WTC11 (cell line): ENCODE measurements around the gene RAPGEF3. TPM values are rescaled to one million over a fixed set of nuclear protein-coding genes. Genes with fewer than 3 reads are reported as not detected.

Experiments
- ATAC-seq: fragments of 200-7000 bp; cut with Tn5 transposase; 2 replicates; pipeline ENCODE4 v1.10.0; 2021; ENCODE audit warnings: mild to moderate bottlenecking, moderate library complexity
- CTCF ChIA-PET: fragments of 300-600 bp; sonication (Branson Sonifier 250); formaldehyde crosslinking; loops from one replicate; lab custom pipeline; 2021; ENCODE audit warnings: antibody characterized with exemption; lab: Charles Lee
- POLR2A ChIA-PET: fragments of 350-600 bp; sonication (Branson Sonifier 250); formaldehyde crosslinking; loops from one replicate; lab custom pipeline; 2021; ENCODE audit warnings: antibody characterized with exemption; lab: Charles Lee
- DNase-seq: peaks from one replicate; pipeline ENCODE4 v3.0.0; 2021; ENCODE audit warnings: low spot score
- H3K27ac Mint-ChIP-seq: 2 replicates; pipeline ENCODE4 v1.8.0; 2021; ENCODE audit warnings: mixed read lengths
- H3K27me3 Mint-ChIP-seq: 2 replicates; pipeline ENCODE4 v1.8.0; 2021; ENCODE audit warnings: low read depth, mild to moderate bottlenecking, moderate library complexity, mixed read lengths
- H3K36me3 Mint-ChIP-seq: 2 replicates; pipeline ENCODE4 v1.8.0; 2021; ENCODE audit warnings: mixed read lengths
- H3K4me1 Mint-ChIP-seq: 2 replicates; pipeline ENCODE4 v1.8.0; 2022; ENCODE audit warnings: mixed read lengths
- H3K4me3 Mint-ChIP-seq: 2 replicates; pipeline ENCODE4 v1.8.0; 2021; ENCODE audit warnings: mild to moderate bottlenecking, moderate library complexity, mixed read lengths
- H3K9me3 Mint-ChIP-seq: 2 replicates; pipeline ENCODE4 v1.8.0; 2021; ENCODE audit warnings: mixed read lengths
- CREM ChIP-seq: sonication (generic); formaldehyde crosslinking; IDR thresholded peaks from 2 replicates; pipeline ENCODE4 v1.8.1; 2022; ENCODE audit warnings: mild to moderate bottlenecking, missing genetic modification reagents, moderate library complexity
- ELF4 ChIP-seq: sonication (generic); formaldehyde crosslinking; IDR thresholded peaks from 2 replicates; pipeline ENCODE4 v1.8.1; 2022; ENCODE audit warnings: low read depth, mild to moderate bottlenecking, moderate library complexity, missing genetic modification reagents
- GRHL2 ChIP-seq: fragments of 250-450 bp; sonication (Bioruptor Pico); IDR thresholded peaks from 2 replicates; pipeline ENCODE4 v1.8.0; 2022; ENCODE audit warnings: mild to moderate bottlenecking, moderate library complexity; ENCODE audit not compliant: insufficient replicate concordance, severe bottlenecking
- NR2C2 ChIP-seq: sonication (generic); formaldehyde crosslinking; IDR thresholded peaks from 2 replicates; pipeline ENCODE4 v1.8.0; 2022; ENCODE audit warnings: mild to moderate bottlenecking, missing genetic modification reagents
- TEAD4 ChIP-seq: sonication (generic); formaldehyde crosslinking; IDR thresholded peaks from 2 replicates; pipeline ENCODE4 v1.8.0; 2022; ENCODE audit warnings: mild to moderate bottlenecking, missing genetic modification reagents
- TP53 ChIP-seq: sonication (generic); formaldehyde crosslinking; IDR thresholded peaks from 2 replicates; pipeline ENCODE4 v1.8.1; 2023; ENCODE audit warnings: mild to moderate bottlenecking, missing genetic modification reagents
- ZNF219 ChIP-seq: sonication (generic); formaldehyde crosslinking; IDR thresholded peaks from 2 replicates; pipeline ENCODE4 v1.8.0; 2023; ENCODE audit warnings: missing genetic modification reagents, mild to moderate bottlenecking, borderline replicate concordance
- total RNA-seq: library from RNA; stranded (reverse); gene quantifications from 3 replicates; pipeline ENCODE4 v1.2.3, GENCODE V29; 2021
- TF ChIP-seq, protein P1 (sequence below): sonication (generic); formaldehyde crosslinking; IDR thresholded peaks from 2 replicates; pipeline ENCODE4 v1.8.1; 2023; ENCODE audit warnings: mild to moderate bottlenecking, missing genetic modification reagents, moderate library complexity
- TF ChIP-seq, protein P2 (sequence below): fragments of 250-450 bp; sonication (Bioruptor Pico); IDR thresholded peaks from 2 replicates; pipeline ENCODE4 v1.9.0; 2021; ENCODE audit warnings: mild to moderate bottlenecking
- TF ChIP-seq, protein P3 (sequence below): sonication (generic); formaldehyde crosslinking; IDR thresholded peaks from 2 replicates; pipeline ENCODE4 v1.8.0; 2023; ENCODE audit warnings: missing genetic modification reagents, mild to moderate bottlenecking, borderline replicate concordance
- TF ChIP-seq, protein P4 (sequence below): sonication (generic); formaldehyde crosslinking; IDR thresholded peaks from 2 replicates; pipeline ENCODE4 v1.8.0; 2022; ENCODE audit warnings: mild to moderate bottlenecking, missing genetic modification reagents
- TF ChIP-seq, protein P5 (sequence below): sonication (generic); formaldehyde crosslinking; IDR thresholded peaks from 2 replicates; pipeline ENCODE4 v1.8.1; 2023; ENCODE audit warnings: mild to moderate bottlenecking, moderate library complexity, missing genetic modification reagents
- TF ChIP-seq, protein P6 (sequence below): sonication (generic); formaldehyde crosslinking; IDR thresholded peaks from 2 replicates; pipeline ENCODE4 v1.8.1; 2023; ENCODE audit warnings: mild to moderate bottlenecking, missing genetic modification reagents, borderline replicate concordance

The RAPGEF3 gene
- total RNA-seq, 1 experiment from 2014 or later, result 13.3 TPM

DNA sequence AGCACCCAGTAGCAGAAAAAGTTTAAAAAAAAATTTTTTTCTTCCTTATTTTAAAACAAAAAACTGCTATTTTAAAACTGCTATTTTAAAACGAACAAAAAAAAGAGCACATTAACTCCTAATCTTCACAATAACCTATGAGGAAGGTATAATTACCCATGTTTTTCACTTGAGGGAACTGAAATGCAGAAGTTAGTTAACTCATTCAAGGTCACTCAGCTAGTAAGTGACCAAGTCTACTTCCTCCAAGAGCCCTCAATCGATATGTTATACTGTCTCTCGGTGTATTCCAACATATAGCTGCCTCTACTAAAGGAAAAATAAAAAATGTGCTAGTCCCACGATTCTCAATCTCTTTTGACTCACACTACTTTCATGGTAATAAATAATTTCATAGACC lies 60.6 kb downstream of the RAPGEF3 start:
- Mint-ChIP-seq H3K36me3 (peaks cover 36% of the 10 kb centered on the region), H3K4me3 (no peak overlapping the region), H3K4me1 (no peaks in the 10 kb centered on the region), H3K27ac (no peak overlapping the region), H3K9me3 (no peaks in the 10 kb centered on the region), H3K27me3 (no peaks in the 10 kb centered on the region)
- no peak for DNase-seq
- ChIA-PET CTCF (interaction anchor here (1.2 kb wide), 1 partner anchor 61 kb away, joined by 4 read pairs; no protein-coding TSS in a partner anchor), POLR2A (no interaction called here)
- ATAC-seq, result no peak
- TF ChIP-seq, protein P1, sequence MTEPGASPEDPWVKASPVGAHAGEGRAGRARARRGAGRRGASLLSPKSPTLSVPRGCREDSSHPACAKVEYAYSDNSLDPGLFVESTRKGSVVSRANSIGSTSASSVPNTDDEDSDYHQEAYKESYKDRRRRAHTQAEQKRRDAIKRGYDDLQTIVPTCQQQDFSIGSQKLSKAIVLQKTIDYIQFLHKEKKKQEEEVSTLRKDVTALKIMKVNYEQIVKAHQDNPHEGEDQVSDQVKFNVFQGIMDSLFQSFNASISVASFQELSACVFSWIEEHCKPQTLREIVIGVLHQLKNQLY, result no peak
- no peak for TF ChIP-seq TP53 (CRISPR knock-in tag)
- no peak for TF ChIP-seq GRHL2
- TF ChIP-seq ZNF219 (CRISPR knock-in tag), result no peak
- TF ChIP-seq ELF4 (CRISPR knock-in tag), result no peak
- TF ChIP-seq, protein P2, sequence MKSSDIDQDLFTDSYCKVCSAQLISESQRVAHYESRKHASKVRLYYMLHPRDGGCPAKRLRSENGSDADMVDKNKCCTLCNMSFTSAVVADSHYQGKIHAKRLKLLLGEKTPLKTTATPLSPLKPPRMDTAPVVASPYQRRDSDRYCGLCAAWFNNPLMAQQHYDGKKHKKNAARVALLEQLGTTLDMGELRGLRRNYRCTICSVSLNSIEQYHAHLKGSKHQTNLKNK (CRISPR knock-in tag), result no peak
- TF ChIP-seq, protein P3, sequence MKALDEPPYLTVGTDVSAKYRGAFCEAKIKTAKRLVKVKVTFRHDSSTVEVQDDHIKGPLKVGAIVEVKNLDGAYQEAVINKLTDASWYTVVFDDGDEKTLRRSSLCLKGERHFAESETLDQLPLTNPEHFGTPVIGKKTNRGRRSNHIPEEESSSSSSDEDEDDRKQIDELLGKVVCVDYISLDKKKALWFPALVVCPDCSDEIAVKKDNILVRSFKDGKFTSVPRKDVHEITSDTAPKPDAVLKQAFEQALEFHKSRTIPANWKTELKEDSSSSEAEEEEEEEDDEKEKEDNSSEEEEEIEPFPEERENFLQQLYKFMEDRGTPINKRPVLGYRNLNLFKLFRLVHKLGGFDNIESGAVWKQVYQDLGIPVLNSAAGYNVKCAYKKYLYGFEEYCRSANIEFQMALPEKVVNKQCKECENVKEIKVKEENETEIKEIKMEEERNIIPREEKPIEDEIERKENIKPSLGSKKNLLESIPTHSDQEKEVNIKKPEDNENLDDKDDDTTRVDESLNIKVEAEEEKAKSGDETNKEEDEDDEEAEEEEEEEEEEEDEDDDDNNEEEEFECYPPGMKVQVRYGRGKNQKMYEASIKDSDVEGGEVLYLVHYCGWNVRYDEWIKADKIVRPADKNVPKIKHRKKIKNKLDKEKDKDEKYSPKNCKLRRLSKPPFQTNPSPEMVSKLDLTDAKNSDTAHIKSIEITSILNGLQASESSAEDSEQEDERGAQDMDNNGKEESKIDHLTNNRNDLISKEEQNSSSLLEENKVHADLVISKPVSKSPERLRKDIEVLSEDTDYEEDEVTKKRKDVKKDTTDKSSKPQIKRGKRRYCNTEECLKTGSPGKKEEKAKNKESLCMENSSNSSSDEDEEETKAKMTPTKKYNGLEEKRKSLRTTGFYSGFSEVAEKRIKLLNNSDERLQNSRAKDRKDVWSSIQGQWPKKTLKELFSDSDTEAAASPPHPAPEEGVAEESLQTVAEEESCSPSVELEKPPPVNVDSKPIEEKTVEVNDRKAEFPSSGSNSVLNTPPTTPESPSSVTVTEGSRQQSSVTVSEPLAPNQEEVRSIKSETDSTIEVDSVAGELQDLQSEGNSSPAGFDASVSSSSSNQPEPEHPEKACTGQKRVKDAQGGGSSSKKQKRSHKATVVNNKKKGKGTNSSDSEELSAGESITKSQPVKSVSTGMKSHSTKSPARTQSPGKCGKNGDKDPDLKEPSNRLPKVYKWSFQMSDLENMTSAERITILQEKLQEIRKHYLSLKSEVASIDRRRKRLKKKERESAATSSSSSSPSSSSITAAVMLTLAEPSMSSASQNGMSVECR (CRISPR knock-in tag), result no peak
- no peak for TF ChIP-seq CREM (CRISPR knock-in tag)
- TF ChIP-seq NR2C2 (CRISPR knock-in tag), result no peak
- TF ChIP-seq TEAD4 (CRISPR knock-in tag), result no peak
- TF ChIP-seq, protein P4, sequence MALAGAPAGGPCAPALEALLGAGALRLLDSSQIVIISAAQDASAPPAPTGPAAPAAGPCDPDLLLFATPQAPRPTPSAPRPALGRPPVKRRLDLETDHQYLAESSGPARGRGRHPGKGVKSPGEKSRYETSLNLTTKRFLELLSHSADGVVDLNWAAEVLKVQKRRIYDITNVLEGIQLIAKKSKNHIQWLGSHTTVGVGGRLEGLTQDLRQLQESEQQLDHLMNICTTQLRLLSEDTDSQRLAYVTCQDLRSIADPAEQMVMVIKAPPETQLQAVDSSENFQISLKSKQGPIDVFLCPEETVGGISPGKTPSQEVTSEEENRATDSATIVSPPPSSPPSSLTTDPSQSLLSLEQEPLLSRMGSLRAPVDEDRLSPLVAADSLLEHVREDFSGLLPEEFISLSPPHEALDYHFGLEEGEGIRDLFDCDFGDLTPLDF, result no peak

DNA sequence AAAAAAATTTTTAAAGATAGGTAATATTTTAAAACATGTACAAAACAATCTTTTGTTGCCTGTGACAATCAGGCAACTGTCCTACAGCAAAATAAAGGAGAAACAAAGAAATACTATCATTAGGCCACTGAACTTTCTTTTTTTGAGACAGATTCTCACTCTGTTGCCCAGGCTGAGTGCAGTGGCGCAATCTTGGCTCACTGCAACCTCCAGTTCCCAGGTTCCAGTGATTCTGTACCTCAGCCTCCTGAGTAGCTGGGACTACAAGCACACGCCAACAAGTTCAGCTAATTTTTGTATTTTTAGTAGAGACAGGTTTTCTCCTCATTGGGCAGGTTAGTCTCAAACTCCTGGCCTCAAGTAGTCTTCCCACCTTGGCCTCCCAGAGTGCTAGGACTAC lies 69.5 kb downstream of the RAPGEF3 start:
- no peak overlapping the region for H3K27ac Mint-ChIP-seq
- H3K27me3 Mint-ChIP-seq, result no peaks in the 10 kb centered on the region
- no peaks in the 10 kb centered on the region for H3K9me3 Mint-ChIP-seq
- 0 out of 2 replicates have a peak, but pooled peaks cover 4% of the 10 kb centered on the region for H3K4me1 Mint-ChIP-seq
- POLR2A ChIA-PET, result no interaction called here
- H3K36me3 Mint-ChIP-seq, result peaks cover 32% of the 10 kb centered on the region
- TF ChIP-seq, protein P5, sequence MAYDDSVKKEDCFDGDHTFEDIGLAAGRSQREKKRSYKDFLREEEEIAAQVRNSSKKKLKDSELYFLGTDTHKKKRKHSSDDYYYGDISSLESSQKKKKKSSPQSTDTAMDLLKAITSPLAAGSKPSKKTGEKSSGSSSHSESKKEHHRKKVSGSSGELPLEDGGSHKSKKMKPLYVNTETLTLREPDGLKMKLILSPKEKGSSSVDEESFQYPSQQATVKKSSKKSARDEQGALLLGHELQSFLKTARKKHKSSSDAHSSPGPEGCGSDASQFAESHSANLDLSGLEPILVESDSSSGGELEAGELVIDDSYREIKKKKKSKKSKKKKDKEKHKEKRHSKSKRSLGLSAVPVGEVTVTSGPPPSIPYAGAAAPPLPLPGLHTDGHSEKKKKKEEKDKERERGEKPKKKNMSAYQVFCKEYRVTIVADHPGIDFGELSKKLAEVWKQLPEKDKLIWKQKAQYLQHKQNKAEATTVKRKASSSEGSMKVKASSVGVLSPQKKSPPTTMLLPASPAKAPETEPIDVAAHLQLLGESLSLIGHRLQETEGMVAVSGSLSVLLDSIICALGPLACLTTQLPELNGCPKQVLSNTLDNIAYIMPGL (CRISPR knock-in tag), result no peak
- no peak for TF ChIP-seq ELF4 (CRISPR knock-in tag)
- TF ChIP-seq, all 79 proteins: peak for 0
- ATAC-seq, result no peak
- H3K4me3 Mint-ChIP-seq, result no peak overlapping the region
- CTCF ChIA-PET, result no interaction called here
- no peak for DNase-seq

DNA sequence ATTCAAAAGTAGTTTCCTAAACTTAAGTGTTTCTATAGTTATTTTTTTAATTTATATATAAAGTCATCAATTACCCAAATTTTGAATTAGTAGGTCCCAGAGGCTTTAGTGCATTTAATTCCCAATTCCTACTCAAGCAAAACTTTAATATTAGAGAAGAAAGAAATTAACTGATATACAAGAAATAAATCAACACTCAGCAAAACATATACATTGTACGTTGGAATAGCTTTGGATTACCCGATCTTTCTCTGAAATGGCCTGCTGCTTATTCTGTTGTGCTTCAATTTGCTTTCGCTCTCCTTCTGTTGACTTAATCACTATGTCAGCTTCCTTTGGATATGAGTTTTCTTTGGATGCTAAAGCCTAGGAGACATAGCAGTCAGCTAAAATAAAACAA lies 71.0 kb downstream of the RAPGEF3 start:
- H3K9me3 Mint-ChIP-seq, result no peaks in the 10 kb centered on the region
- ChIA-PET CTCF (interaction anchor here (1.4 to 1.6 kb wide), 2 partner anchors 35 to 39 kb away, joined by 4 to 16 read pairs; no protein-coding TSS in a partner anchor), POLR2A (no interaction called here)
- no peak overlapping the region for H3K4me3 Mint-ChIP-seq
- DNase-seq, result no peak
- TF ChIP-seq, protein P6, sequence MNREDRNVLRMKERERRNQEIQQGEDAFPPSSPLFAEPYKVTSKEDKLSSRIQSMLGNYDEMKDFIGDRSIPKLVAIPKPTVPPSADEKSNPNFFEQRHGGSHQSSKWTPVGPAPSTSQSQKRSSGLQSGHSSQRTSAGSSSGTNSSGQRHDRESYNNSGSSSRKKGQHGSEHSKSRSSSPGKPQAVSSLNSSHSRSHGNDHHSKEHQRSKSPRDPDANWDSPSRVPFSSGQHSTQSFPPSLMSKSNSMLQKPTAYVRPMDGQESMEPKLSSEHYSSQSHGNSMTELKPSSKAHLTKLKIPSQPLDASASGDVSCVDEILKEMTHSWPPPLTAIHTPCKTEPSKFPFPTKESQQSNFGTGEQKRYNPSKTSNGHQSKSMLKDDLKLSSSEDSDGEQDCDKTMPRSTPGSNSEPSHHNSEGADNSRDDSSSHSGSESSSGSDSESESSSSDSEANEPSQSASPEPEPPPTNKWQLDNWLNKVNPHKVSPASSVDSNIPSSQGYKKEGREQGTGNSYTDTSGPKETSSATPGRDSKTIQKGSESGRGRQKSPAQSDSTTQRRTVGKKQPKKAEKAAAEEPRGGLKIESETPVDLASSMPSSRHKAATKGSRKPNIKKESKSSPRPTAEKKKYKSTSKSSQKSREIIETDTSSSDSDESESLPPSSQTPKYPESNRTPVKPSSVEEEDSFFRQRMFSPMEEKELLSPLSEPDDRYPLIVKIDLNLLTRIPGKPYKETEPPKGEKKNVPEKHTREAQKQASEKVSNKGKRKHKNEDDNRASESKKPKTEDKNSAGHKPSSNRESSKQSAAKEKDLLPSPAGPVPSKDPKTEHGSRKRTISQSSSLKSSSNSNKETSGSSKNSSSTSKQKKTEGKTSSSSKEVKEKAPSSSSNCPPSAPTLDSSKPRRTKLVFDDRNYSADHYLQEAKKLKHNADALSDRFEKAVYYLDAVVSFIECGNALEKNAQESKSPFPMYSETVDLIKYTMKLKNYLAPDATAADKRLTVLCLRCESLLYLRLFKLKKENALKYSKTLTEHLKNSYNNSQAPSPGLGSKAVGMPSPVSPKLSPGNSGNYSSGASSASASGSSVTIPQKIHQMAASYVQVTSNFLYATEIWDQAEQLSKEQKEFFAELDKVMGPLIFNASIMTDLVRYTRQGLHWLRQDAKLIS (CRISPR knock-in tag), result no peak
- 0 out of 2 replicates have a peak, but pooled peaks cover 4% of the 10 kb centered on the region for H3K4me1 Mint-ChIP-seq
- H3K27ac Mint-ChIP-seq, result no peak overlapping the region
- H3K27me3 Mint-ChIP-seq, result no peaks in the 10 kb centered on the region
- ATAC-seq, result no peak
- peaks cover 17% of the 10 kb centered on the region for H3K36me3 Mint-ChIP-seq
